HUES64 (cell line): Measurements from ENCODE around the gene GOLGA5.
"Not testable (repeated sequence)": the region's sequence is repeated elsewhere in the genome, so short reads cannot be mapped to it uniquely, and the experiment has no call there.

Experiments
- H3K27ac ChIP-seq: 2 replicates; pipeline ENCODE4 v1.7.0; 2013; ENCODE audit warnings: low read depth, low read length, inconsistent platforms
- H3K27me3 ChIP-seq: 2 replicates; pipeline ENCODE4 v1.6.1; 2013; ENCODE audit warnings: mild to moderate bottlenecking, low read length; ENCODE audit not compliant: insufficient read depth
- H3K36me3 ChIP-seq: 2 replicates; pipeline ENCODE4 v1.6.1; 2013; ENCODE audit warnings: mild to moderate bottlenecking, low read length; ENCODE audit not compliant: insufficient read depth
- H3K4me1 ChIP-seq: 2 replicates; pipeline ENCODE4 v1.6.1; 2013; ENCODE audit warnings: mild to moderate bottlenecking, low read length, moderate library complexity; ENCODE audit not compliant: insufficient read depth
- H3K4me3 ChIP-seq: 2 replicates; pipeline ENCODE4 v1.5.1; 2013; ENCODE audit warnings: mild to moderate bottlenecking, low read length, moderate library complexity
- H3K9ac ChIP-seq: 2 replicates; pipeline ENCODE4 v1.6.1; 2013; ENCODE audit warnings: mild to moderate bottlenecking, low read depth, low read length
- H3K9me3 ChIP-seq: 2 replicates; pipeline ENCODE4 v1.6.1; 2013; ENCODE audit warnings: low read depth, low read length; ENCODE audit not compliant: insufficient read depth
- WGBS: fragments of 150-250, 120-280 bp; methylation state at CpG from one replicate; pipeline ENCODE4 v1.1.7; 2013; ENCODE audit warnings: missing lambda C conversion rate; 5-methylcytosine and 5-hydroxymethylcytosine counted together

The GOLGA5 gene

GRCh38 chr14:92759679-92760523 is 34.2 kb upstream of the GOLGA5 start:
- Histone ChIP-seq H3K4me3 (no peak overlapping the region), H3K27ac (no peak overlapping the region), H3K36me3 (no peaks in the 10 kb centered on the region), H3K27me3 (no peaks in the 10 kb centered on the region), H3K9me3 (no peaks in the 10 kb centered on the region), H3K4me1 (no peaks in the 10 kb centered on the region), H3K9ac (no peak overlapping the region)
- WGBS = 91% methylated on average over 12 of the region's 12 CpGs

GRCh38 chr14:92760524-92760805 is 33.6 kb upstream of the GOLGA5 start:
- Histone ChIP-seq H3K36me3 (no peaks in the 10 kb centered on the region), H3K27me3 (no peaks in the 10 kb centered on the region), H3K4me1 (no peaks in the 10 kb centered on the region), H3K4me3 (no peak overlapping the region), H3K27ac (no peak overlapping the region), H3K9me3 (no peaks in the 10 kb centered on the region), H3K9ac (no peak overlapping the region)
- 85% methylated on average over 7 of the region's 7 CpGs for WGBS

DNA sequence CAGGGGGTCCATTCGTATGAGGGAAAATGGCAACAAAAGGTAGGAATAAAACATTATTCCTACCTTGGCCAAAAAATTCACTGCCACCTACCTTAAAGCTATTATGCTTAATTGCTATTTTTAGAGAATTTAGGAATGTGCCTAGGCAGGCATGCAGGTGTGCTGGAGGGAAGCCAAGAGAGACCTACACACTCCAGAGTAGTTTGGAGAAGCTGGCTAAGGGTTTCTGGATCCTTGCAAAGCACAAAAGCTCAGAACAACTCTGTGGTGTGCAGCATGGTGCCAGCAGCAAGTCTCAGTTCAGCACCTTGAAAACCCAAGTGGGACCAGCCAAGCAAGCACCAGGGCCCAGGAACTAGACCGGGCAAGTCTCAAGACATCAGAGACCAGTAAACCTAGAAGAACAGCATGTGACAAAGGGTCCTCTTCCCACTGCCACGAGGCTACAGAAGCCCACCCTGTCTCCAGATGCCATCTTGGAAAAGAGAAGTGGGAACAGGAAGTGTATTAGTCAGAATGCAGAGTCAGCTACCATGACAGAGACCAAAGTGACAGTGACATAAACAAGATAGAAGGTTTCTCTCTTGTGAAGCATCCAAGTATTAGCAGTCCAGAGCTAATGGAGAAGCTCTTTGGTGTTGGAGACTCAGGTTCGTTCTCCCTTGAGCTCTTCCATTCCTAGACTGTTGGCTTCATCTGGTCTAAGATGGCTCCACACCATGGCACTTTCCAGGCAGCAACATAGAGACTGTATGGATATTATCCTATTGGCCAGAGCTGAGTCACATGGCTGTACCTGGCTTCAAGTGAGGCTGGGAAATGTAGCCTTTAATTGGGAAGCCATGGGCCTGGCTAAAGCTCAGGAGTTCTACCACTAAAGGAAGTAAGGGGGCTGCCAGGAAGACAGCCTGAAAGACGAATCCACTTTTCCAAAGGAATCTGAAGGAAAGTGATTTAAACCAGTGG is 30.2 kb upstream of the GOLGA5 start:
- WGBS = 78% methylated on average over 3 of the region's 5 CpGs
- H3K4me1 ChIP-seq = not testable (repeated sequence)

DNA sequence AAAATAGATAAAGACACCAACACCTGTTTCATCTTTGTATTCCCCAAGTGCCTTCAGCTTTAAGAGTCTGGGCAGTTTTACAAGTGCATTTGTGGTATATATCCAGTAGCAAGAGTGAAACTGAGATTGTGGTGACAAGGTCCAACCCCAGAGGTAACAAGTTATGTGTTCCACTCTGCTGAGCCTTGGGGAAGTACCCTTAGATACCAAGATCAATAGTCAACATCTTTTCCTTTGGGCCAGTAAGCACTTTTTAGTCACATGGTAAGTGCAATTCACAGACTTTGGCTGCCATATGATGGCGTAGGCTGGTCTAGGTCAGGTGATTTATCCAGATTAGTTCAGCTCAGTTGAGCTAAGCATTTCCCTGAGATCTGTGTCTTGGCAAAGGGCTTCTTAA is 25.9 kb upstream of the GOLGA5 start:
- not testable (repeated sequence) for H3K9ac ChIP-seq, H3K4me1 ChIP-seq, H3K4me3 ChIP-seq, H3K27me3 ChIP-seq, H3K27ac ChIP-seq, H3K9me3 ChIP-seq, H3K36me3 ChIP-seq
- 75% methylated on average over 1 of the region's 1 CpG for WGBS

More for the DNA sequence above, 30.2 kb upstream of the GOLGA5 start:
- H3K36me3 ChIP-seq, H3K9ac ChIP-seq, H3K4me3 ChIP-seq, H3K9me3 ChIP-seq, H3K27me3 ChIP-seq, H3K27ac ChIP-seq: not testable (repeated sequence)

DNA sequence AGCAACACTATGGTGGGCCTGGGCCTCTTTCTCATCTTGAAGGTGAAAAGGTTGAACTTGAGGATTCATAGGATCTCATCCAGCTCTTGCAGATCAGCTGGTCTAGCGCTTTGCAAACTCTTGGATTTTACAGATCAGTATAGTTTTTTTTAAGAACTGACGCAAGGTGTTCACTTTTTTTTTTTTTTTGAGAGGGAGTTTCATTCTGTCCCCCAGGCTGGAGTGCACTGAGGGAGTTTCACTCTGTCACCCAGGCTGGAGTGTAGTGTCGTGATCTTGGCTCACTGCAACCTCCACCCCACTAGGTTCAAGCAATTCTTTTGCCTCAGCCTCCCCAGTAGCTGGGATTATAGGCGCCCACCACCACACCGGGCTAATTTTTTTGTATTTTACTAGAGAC is 25.3 kb upstream of the GOLGA5 start:
- 94% methylated on average over 5 of the region's 5 CpGs for WGBS
- Histone ChIP-seq H3K27me3 (no peaks in the 10 kb centered on the region), H3K4me3 (no peak overlapping the region), H3K9me3 (no peaks in the 10 kb centered on the region), H3K9ac (no peak overlapping the region), H3K27ac (no peak overlapping the region), H3K36me3 (no peaks in the 10 kb centered on the region), H3K4me1 (no peaks in the 10 kb centered on the region)

- Histone ChIP-seq H3K4me3 (no peak overlapping the region), H3K27ac (no peak overlapping the region), H3K36me3 (no peaks in the 10 kb centered on the region), H3K9me3 (no peaks in the 10 kb centered on the region), H3K27me3 (no peaks in the 10 kb centered on the region), H3K9ac (no peak overlapping the region), H3K4me1 (no peaks in the 10 kb centered on the region)
- WGBS = 100% methylated on average over 1 of the region's 2 CpGs
Observed at GRCh38 chr14:92770484-92770883, 23.6 kb upstream of the GOLGA5 start.

DNA sequence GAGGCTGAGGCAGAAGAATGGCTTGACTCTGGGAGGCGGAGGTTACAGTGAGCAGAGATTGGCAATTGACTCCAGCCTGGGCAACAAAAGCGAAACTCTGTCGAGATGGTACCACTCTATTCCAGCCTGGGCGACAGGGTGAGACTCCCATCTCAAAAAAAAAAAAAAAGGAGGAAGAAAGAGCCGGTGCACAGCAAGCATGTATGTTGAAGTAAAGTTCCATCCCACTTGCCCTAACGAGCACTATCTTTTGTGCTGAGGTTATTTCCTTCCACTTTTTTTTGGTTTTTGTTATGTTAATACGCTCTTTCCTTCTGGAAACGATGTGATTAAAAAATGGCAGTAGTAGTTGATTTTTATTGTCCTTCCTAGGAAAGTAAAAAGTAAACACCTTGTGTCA is 19.5 kb upstream of the GOLGA5 start:
- H3K4me1 ChIP-seq = no peaks in the 10 kb centered on the region
- WGBS = 91% methylated on average over 8 of the region's 8 CpGs
- H3K9me3 ChIP-seq = no peaks in the 10 kb centered on the region
- no peak overlapping the region for H3K9ac ChIP-seq
- no peaks in the 10 kb centered on the region for H3K36me3 ChIP-seq
- no peaks in the 10 kb centered on the region for H3K27me3 ChIP-seq
- H3K27ac ChIP-seq = no peak overlapping the region
- H3K4me3 ChIP-seq = no peak overlapping the region

DNA sequence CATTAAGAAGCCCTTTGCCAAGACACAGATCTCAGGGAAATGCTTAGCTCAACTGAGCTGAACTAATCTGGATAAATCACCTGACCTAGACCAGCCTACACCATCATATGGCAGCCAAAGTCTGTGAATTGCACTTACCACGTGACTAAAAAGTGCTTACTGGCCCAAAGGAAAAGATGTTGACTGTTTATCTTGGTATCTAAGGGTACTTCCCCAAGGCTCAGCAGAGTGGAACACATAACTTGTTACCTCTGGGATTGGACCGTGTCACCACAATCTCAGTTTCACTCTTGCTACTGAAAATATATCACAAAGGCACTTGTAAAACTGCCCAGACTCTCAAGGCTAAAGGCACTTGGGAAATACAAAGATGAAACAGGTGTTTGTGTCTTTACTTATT is 18.8 kb upstream of the GOLGA5 start:
- H3K36me3 ChIP-seq, H3K27ac ChIP-seq, H3K27me3 ChIP-seq, H3K4me3 ChIP-seq, H3K9ac ChIP-seq, H3K9me3 ChIP-seq, H3K4me1 ChIP-seq: not testable (repeated sequence)
- 41% methylated on average over 2 of the region's 2 CpGs for WGBS

GRCh38 chr14:92778868-92779565 is 15.1 kb upstream of the GOLGA5 start:
- 100% methylated on average over 1 of the region's 3 CpGs for WGBS
- H3K36me3 ChIP-seq, H3K4me3 ChIP-seq, H3K9ac ChIP-seq, H3K4me1 ChIP-seq, H3K9me3 ChIP-seq, H3K27ac ChIP-seq, H3K27me3 ChIP-seq: not testable (repeated sequence)

DNA sequence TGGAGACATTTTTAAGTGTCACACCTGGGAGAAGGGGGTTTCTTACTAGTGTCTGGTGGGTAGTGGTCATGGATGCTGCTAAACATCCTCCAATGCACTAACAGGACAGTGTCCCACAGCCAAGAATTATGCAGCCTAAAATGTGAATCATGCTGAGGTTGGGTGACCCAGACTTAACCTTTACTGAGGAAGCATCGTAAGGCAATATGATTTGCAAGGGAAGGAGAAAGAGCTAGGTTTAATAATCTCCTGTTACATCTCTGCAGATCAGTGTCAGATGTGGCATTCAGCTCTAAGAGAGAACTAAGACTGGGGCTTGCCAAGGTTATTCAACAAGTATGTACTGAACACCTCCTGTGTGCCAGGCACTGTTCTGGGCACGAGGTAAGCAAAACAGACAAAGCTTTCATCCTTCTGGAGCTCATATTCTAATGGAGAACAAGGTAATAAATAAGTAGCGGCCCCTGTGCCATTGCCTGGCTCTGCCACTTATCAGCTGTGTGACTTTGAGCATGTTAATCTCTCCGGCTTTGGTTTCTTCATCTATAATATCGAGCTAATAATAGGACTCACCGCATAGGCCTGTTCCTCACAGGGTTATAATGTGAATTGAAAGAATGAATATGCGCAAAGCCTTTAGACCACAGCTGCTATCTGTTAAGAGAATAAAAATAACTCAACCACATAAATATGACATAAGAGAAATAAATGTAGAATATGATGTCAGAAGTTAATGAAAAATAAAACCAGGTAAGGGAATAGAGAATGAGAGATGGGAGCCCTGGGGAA is 13.5 kb upstream of the GOLGA5 start:
- H3K9ac ChIP-seq = no peak overlapping the region
- no peak overlapping the region for H3K4me3 ChIP-seq

More for the DNA sequence above, 13.5 kb upstream of the GOLGA5 start:
- Histone ChIP-seq H3K9me3 (no peaks in the 10 kb centered on the region), H3K4me1 (0 out of 2 replicates have a peak, but pooled peaks cover under 1% of the 10 kb centered on the region), H3K36me3 (no peaks in the 10 kb centered on the region), H3K27ac (no peak overlapping the region), H3K27me3 (no peaks in the 10 kb centered on the region)
- 93% methylated on average over 6 of the region's 7 CpGs for WGBS
